Tibial artery (tissue), 4 donors: ENCODE results near the gene DRGX.

Experiments
- DNase-seq, 2 donors: peaks; one replicate each; pipeline ENCODE4 v3.0.0-alpha.2; 2019
- H3K27ac ChIP-seq, 2 donors: fragments of 200-600 bp; sonication (generic) in 1 of 2; 1 replicate in 1 of 2; 2 replicates in 1 of 2; pipeline ENCODE4 v1.5.1; 2018 to 2019; ENCODE audit warnings: mild to moderate bottlenecking in 1 of 2
- H3K27me3 ChIP-seq, 2 donors: fragments of 200-600 bp; sonication (generic) in 1 of 2; one replicate each; pipeline versions ENCODE4 v1.5.1 to v1.6.0; 2016 to 2019
- H3K36me3 ChIP-seq, 3 donors: fragments of 200-600 bp; sonication (generic) in 2 of 3; one replicate each; pipeline ENCODE4 v1.5.1; 2016 to 2019; ENCODE audit warnings: mild to moderate bottlenecking in 2 of 3
- H3K4me1 ChIP-seq, 4 donors: fragments of 200-600 bp; sonication (generic) in 2 of 4; 1 replicate in 3 of 4; 2 replicates in 1 of 4; pipeline ENCODE4 v1.5.1; 2016 to 2019
- H3K4me3 ChIP-seq, 2 donors: fragments of 200-600 bp; sonication (generic) in 1 of 2; 1 replicate in 1 of 2; 2 replicates in 1 of 2; pipeline ENCODE4 v1.5.1; 2018 to 2019; ENCODE audit warnings: mild to moderate bottlenecking in 2 of 2
- H3K9me3 ChIP-seq, 3 donors: fragments of 200-600 bp; sonication (generic) in 1 of 3; one replicate each; pipeline ENCODE4 v1.5.1; 2016 to 2019
- CTCF ChIP-seq, 2 experiments: fragments of 200-600 bp in 1 of 2; fragments of 450-650 bp in 1 of 2; IDR thresholded peaks; one replicate each; pipeline ENCODE4 v1.5.1; 2017 to 2019; ENCODE audit warnings: antibody characterized with exemption in 2 of 2, mild to moderate bottlenecking in 1 of 2, moderate library complexity in 1 of 2
- intact Hi-C: fragments of 100-400 bp; cut with DNase I; formaldehyde crosslinking; loops from one replicate; pipeline ENCODE4 v1.15.0; 2023; ENCODE audit warnings: low total_unique reads

Gene DRGX

GRCh38 chr10:49332768-49333167 lies 63.1 kb downstream of the DRGX start:
- Histone ChIP-seq H3K36me3 (no peaks in the 10 kb centered on the region), H3K4me1 (no peaks in the 10 kb centered on the region), H3K4me3 (no peak overlapping the region), H3K9me3 (no peaks in the 10 kb centered on the region), H3K27me3 (no peaks in the 10 kb centered on the region), H3K27ac (no peak overlapping the region)
- no peak for DNase-seq
- TF ChIP-seq CTCF (IDR thresholded peaks at IDR 0.05) = no peak
- intact Hi-C loops = no loop called here

- no peaks in the 10 kb centered on the region for H3K9me3 ChIP-seq
- intact Hi-C loops = no loop called here
- DNase-seq = no peak
- no peaks in the 10 kb centered on the region for H3K4me1 ChIP-seq
- no peak overlapping the region for H3K4me3 ChIP-seq
- no peak for TF ChIP-seq CTCF (IDR thresholded peaks at IDR 0.05)
- H3K36me3 ChIP-seq = no peaks in the 10 kb centered on the region
- no peak overlapping the region for H3K27ac ChIP-seq
- no peaks in the 10 kb centered on the region for H3K27me3 ChIP-seq
These were observed 63.6 kb downstream of the DRGX start for GRCh38 chr10:49332333-49332732.

- Histone ChIP-seq H3K27me3 (no peaks in the 10 kb centered on the region), H3K27ac (no peak overlapping the region), H3K4me3 (no peak overlapping the region), H3K4me1 (no peaks in the 10 kb centered on the region), H3K9me3 (no peaks in the 10 kb centered on the region), H3K36me3 (no peaks in the 10 kb centered on the region)
- intact Hi-C loops = no loop called here
- no peak for TF ChIP-seq CTCF (IDR thresholded peaks at IDR 0.05)
- DNase-seq = no peak
These were observed 64.5 kb downstream of the DRGX start for GRCh38 chr10:49331431-49331830.

- Histone ChIP-seq H3K4me1 (no peaks in the 10 kb centered on the region), H3K27ac (no peak overlapping the region), H3K36me3 (no peaks in the 10 kb centered on the region), H3K4me3 (no peak overlapping the region), H3K9me3 (no peaks in the 10 kb centered on the region), H3K27me3 (no peaks in the 10 kb centered on the region)
- intact Hi-C loops = no loop called here
- DNase-seq = no peak
- no peak for TF ChIP-seq CTCF (IDR thresholded peaks at IDR 0.05)
These were observed 65.7 kb downstream of the DRGX start for GRCh38 chr10:49330127-49330665.

- no peak for TF ChIP-seq CTCF (IDR thresholded peaks at IDR 0.05)
- Histone ChIP-seq H3K36me3 (no peaks in the 10 kb centered on the region), H3K4me1 (no peaks in the 10 kb centered on the region), H3K27ac (no peak overlapping the region), H3K4me3 (no peak overlapping the region), H3K9me3 (no peaks in the 10 kb centered on the region), H3K27me3 (no peaks in the 10 kb centered on the region)
- DNase-seq = no peak
- intact Hi-C loops = no loop called here
These were observed 66.8 kb downstream of the DRGX start for GRCh38 chr10:49329146-49329505.
